ENCODE results near the gene STRIP1. TPM values are rescaled to one million over a fixed set of nuclear protein-coding genes. Genes with fewer than 3 reads are reported as not detected.

STRIP1 gene
- total RNA-seq, 1 experiment from 2014 or later = 36.5 TPM

GRCh38 chr1:110039641-110040040, 5.2 kb downstream of the STRIP1 start:
- POLR2A ChIA-PET (ENCODE audit: unreplicated experiment) = no interaction called here
- TF ChIP-seq EZH2 (IDR thresholded peaks at IDR 0.05; ENCODE audit: low read depth) = no peak
- TF ChIP-seq CTCF (conservative IDR thresholded peaks at IDR 0.05) = no peak
- no peaks in the 10 kb centered on the region for H3K9me3 ChIP-seq (ENCODE audit: insufficient read depth, low read depth)
- no peaks in the 10 kb centered on the region for H3K9me2 ChIP-seq (ENCODE audit: insufficient read depth)
- no peak overlapping the region for H2AFZ ChIP-seq
- BruUV-seq (replicated peaks) = no TSS peak
- H3K79me2 ChIP-seq (ENCODE audit: low read depth) = peaks cover 31% of the 10 kb centered on the region
- no peak for DNase-seq
- H3F3A ChIP-seq (ENCODE audit: insufficient read depth, low read depth) = no peaks in the 10 kb centered on the region; the same call in 1 of the 2 replicates
- peaks cover 23% of the 10 kb centered on the region; the same call in 1 of the 2 replicates for H4K20me1 ChIP-seq (ENCODE audit: insufficient read depth)
- no peak overlapping the region for H3K4me2 ChIP-seq
- intact Hi-C loops (cut with micrococcal nuclease; ENCODE audit: unreplicated experiment) = no loop called here
- H3K36me3 ChIP-seq (ENCODE audit: low read depth) = peaks cover 68% of the 10 kb centered on the region
- no peak overlapping the region for H3K4me3 ChIP-seq
- CTCF ChIA-PET = no interaction called here
- H3K27ac ChIP-seq = no peak overlapping the region
- peaks cover 13% of the 10 kb centered on the region for H3K4me1 ChIP-seq (replicated peaks; ENCODE audit: insufficient read depth)
- H3K27me3 ChIP-seq (ENCODE audit: insufficient read depth, low read depth) = no peaks in the 10 kb centered on the region

- H3K4me1 ChIP-seq (replicated peaks; ENCODE audit: insufficient read depth) = peaks cover 12% of the 10 kb centered on the region
- H3K79me2 ChIP-seq (ENCODE audit: low read depth) = peaks cover 21% of the 10 kb centered on the region
- no peak overlapping the region for H3K4me3 ChIP-seq
- no peak overlapping the region for H2AFZ ChIP-seq
- peaks cover 23% of the 10 kb centered on the region; the same call in 1 of the 2 replicates for H4K20me1 ChIP-seq (ENCODE audit: insufficient read depth)
- H3F3A ChIP-seq (ENCODE audit: insufficient read depth, low read depth) = no peaks in the 10 kb centered on the region; the same call in 1 of the 2 replicates
- no peak overlapping the region for H3K4me2 ChIP-seq
- ChIA-PET POLR2A (ENCODE audit: unreplicated experiment) (no interaction called here), CTCF (no interaction called here)
- H3K9me3 ChIP-seq (ENCODE audit: insufficient read depth, low read depth) = no peaks in the 10 kb centered on the region
- peaks cover 75% of the 10 kb centered on the region for H3K36me3 ChIP-seq (ENCODE audit: low read depth)
- H3K9me2 ChIP-seq (ENCODE audit: insufficient read depth) = no peaks in the 10 kb centered on the region
- intact Hi-C loops (cut with micrococcal nuclease; ENCODE audit: unreplicated experiment) = no loop called here
- no peaks in the 10 kb centered on the region for H3K27me3 ChIP-seq (ENCODE audit: insufficient read depth, low read depth)
- no peak for TF ChIP-seq CTCF (conservative IDR thresholded peaks at IDR 0.05)
- TF ChIP-seq EZH2 (IDR thresholded peaks at IDR 0.05; ENCODE audit: low read depth) = no peak
- no peak for DNase-seq
- no TSS peak for BruUV-seq (replicated peaks)
- no peak overlapping the region for H3K27ac ChIP-seq
Measured at GRCh38 chr1:110040548-110040947, 6.1 kb downstream of the STRIP1 start.

GRCh38 chr1:110043016-110043415, 8.6 kb downstream of the STRIP1 start:
- no peak overlapping the region for H3K27ac ChIP-seq
- peaks cover 86% of the 10 kb centered on the region for H3K36me3 ChIP-seq (ENCODE audit: low read depth)
- intact Hi-C loops (cut with micrococcal nuclease; ENCODE audit: unreplicated experiment) = no loop called here
- ChIA-PET POLR2A (ENCODE audit: unreplicated experiment) (interaction anchor here (0.7 kb wide), 1 partner anchor 802 kb away, joined by 7 read pairs; no protein-coding TSS in a partner anchor), CTCF (no interaction called here)
- H3K4me1 ChIP-seq (replicated peaks; ENCODE audit: insufficient read depth) = no peaks in the 10 kb centered on the region
- no peaks in the 10 kb centered on the region for H3K9me3 ChIP-seq (ENCODE audit: insufficient read depth, low read depth)
- no peak overlapping the region for H3K4me2 ChIP-seq
- no peak overlapping the region for H2AFZ ChIP-seq
- H3K27me3 ChIP-seq (ENCODE audit: insufficient read depth, low read depth) = no peaks in the 10 kb centered on the region
- no peak for TF ChIP-seq CTCF (conservative IDR thresholded peaks at IDR 0.05)
- no peak for TF ChIP-seq EZH2 (IDR thresholded peaks at IDR 0.05; ENCODE audit: low read depth)
- BruUV-seq (replicated peaks) = no TSS peak
- no peaks in the 10 kb centered on the region for H3K9me2 ChIP-seq (ENCODE audit: insufficient read depth)
- 0 out of 2 replicates have a peak, but pooled peaks cover 6% of the 10 kb centered on the region for H4K20me1 ChIP-seq (ENCODE audit: insufficient read depth)
- H3K4me3 ChIP-seq = no peak overlapping the region
- H3F3A ChIP-seq (ENCODE audit: insufficient read depth, low read depth) = 0 out of 2 replicates have a peak, but pooled peaks cover 4% of the 10 kb centered on the region
- H3K79me2 ChIP-seq (ENCODE audit: low read depth) = no peaks in the 10 kb centered on the region
- no peak for DNase-seq

All from PC-9 (cell line).